HG02970 (cell line): ENCODE measurements around the gene ELK1.

Experiments used
- ATAC-seq: cut with Tn5 transposase; IDR thresholded peaks from one replicate; pipeline ENCODE4 v1.9.1; 2021; ENCODE audit warnings: mild to moderate bottlenecking, moderate library complexity, moderate number of reproducible peaks; ENCODE audit not compliant: unreplicated experiment, low FRiP score

The ELK1 gene

DNA sequence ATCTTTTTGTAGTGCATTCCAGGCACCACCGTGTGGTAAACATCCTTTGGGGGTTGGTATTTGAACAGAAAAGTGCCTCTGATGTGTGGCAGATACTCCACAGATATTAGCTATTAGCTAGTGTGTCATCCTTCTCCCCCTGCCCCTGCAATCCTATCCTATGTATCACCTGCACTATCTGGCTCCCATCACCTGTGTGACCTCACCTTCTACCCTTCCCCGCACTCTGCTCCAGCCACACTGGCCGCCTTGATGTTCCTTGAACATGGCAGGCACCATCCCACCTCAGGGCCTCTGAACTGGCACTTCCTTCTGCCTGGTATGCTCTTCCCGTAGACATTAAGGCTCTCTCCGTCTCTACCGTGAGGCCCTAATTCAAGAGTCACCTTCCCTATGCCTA lies 3.7 kb downstream of the ELK1 start:
- ATAC-seq = no peak

DNA sequence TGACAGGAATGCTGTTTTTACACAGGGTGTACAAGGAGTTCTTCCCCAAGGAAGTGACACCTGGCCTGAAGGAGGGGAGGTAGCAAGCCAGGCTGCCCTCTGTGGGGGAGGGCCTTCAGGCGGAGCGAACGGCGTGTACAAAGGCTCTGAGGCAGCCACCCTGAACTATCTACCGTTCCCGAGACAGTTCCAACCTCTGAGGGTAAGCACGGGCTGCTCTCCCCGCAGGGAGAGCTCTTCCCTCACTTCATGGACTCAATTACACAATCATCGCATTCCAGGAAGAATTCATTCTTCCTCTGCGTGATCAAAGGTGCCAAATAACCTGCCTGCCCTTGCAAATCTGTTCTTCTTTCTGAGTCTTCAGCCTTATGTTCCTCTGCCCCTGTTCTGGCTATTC lies 4.8 kb downstream of the ELK1 start:
- ATAC-seq = no peak

- ATAC-seq = no peak
Measured at GRCh38 chrX:47644557-47645091, 5.7 kb downstream of the ELK1 start.

DNA sequence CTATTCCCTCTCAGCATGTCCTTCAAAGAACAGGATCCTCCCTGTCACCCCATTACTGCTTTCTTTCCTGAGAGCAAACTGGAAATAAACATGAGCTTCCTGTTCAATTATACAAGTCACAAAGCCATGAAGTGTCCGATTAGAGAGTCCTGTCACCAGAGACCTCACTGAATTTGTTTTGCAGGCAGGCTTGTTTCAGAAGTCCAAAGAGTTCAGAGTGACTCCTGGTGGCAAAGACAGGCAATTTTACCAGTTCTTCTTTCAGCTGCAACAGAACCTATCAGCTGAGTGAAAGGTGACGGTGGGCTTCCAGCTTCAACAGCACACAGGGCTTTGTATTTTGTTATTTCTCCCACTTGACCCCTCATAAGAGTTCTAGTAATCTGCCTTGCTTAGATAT lies 6.4 kb downstream of the ELK1 start:
- no peak for ATAC-seq

GRCh38 chrX:47638816-47639215 lies 11.5 kb downstream of the ELK1 start:
- no peak for ATAC-seq

- ATAC-seq = no peak
Measured at GRCh38 chrX:47637546-47638195, 12.7 kb downstream of the ELK1 start.

DNA sequence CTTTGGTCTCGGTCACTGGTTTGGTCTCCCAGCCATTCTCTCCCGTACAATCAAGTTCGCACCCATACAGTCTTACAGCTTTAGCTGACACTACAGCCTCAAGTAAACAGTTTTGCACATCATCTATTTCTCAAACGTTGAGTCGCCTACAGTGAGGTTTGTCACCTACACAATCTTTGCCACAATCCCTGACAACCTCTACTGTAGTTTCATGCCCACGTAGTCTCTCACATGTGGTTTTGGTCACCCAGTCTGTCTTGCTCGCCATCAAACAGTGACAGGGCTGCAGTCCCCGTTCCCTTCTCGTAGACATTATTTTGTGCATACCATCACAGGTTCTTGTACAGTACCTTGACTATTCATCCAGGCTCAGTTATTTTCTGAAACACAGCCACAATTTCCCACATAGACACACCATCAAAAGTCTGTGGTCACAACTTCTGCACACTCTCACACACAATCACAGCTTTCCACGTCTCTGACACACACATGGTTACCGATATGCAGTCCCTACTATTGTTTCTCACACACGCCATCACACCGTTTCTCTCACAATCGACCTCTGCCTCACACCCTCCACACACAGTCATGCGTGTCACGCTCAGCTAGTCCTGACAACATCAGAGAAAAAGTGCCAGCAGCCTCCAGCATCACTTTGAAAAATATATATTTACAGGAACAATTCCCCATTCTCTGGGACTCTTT lies 15.3 kb downstream of the ELK1 start:
- no peak for ATAC-seq

DNA sequence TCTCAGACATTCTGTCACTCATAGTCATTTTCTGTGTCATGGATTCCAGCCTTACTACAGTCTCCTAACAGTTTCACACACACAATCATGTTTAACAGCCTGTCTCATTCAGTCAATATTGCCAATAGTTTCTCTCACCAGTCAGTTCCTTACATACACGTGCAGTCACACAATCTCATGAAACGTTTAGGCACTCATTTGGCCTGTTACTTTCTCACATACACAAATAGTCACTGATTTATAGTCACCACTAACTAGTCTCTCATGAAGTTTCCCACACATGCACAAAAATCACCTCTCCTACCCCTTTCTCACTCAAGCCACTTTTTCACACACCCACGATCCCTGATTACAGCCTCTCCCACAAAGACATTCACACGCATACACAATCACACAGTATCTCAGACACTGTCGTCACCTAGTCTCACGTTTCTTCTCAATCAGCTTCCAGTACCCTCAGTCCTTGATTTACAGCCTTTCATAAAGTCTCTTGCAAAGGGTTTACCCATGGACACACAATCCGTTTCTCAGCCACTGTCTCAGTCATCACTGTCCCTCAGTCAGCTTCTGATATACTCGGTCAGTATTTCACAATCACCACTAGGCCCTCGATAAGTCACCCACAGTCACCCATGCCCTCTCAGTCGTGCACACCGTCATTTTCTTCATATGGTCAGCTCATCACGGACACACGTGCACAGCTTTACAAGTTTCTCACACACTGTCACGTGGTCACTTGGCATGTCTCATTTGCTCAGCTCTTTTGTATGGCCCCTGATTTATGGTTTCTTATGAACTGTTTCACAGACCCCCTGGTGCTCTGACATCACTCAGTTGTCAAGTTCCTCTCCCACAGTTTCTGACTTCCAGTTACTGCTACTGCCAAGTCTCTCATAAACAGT lies 16.4 kb downstream of the ELK1 start:
- no peak for ATAC-seq

DNA sequence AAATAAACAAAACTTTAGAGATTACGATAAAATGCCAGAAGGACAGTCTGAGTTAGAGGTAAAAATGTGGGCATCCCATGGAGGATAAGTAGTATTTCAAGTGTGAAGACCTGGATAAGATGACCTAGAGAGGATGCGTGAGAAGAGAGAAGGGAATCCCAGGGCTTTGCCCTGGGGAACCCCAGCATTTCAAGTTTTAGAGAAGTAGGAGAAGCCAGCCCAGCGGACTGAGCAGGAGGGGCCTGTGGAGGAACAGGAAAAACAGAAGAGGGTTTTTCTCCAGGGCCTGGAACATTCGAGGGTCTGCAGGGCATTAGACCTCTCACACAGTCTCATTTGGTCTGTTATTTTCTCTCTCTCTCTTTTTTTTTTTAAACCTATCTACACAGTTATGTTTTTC lies 17.7 kb downstream of the ELK1 start:
- no peak for ATAC-seq

DNA sequence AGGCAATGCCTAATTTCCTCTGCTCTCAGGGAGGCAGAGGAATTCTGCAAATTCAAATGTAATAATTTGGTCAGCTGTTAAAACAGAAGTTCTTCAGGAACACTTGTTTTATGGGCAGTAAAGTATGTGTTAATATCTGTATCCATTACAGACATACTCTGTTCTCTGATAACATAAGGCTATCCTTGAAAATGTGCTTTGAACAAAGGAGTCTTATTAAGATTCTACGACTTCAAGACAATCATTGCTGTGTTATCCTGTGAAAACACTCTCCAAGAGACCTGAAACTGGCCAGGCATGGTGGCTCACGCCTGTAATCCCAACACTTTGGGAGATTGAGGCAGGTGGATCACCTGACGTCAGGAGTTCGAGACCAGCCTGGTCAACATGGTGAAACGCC lies 18.7 kb downstream of the ELK1 start:
- no peak for ATAC-seq

GRCh38 chrX:47629419-47630200 lies 20.8 kb downstream of the ELK1 start, which contains the start of gene CFP:
Gene CFP, minus strand, starts transcription at chrX:47629930. Its CDS starts 86 bp downstream, at chrX:47629844.
- no peak for ATAC-seq

DNA sequence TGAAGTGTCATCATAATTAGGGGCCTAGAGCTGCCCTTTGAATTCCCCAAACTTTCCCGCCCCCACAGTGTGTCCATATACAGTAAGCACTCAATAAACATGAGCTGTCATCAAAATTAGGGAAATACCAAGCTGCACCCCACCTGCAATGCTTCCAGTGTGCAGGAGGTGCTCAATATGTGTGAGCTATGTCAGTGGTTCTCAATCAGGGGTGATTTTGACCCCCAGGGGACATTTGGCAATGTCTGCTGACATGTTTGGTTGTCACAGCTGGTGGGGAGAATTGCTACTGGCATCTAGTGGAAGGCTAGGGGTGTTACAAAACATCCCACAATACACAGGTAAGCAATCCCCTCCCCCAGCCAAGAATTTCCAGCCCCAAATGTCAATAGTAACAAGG lies 21.4 kb downstream of the ELK1 start:
- no peak for ATAC-seq

DNA sequence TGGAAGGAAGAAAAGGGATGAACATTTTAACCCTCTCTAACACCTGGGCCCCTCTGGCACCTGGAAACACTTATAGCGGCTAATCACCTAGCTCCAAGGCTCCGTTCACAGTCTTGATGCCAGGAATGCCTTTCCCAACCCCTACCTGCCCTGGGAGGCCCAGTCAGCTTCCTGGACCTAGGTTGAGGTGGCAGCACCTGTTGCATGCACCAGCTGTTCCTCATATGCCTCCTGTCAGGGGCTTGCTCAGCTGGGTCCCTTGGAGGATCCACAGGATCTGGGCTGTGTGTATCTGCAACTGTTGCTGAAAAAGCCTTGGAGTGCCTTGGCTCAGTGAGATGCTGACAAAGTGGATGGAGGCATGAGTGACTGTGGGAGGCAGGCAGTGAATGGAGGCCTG lies 25.0 kb downstream of the ELK1 start:
- no peak for ATAC-seq

GRCh38 chrX:47623540-47624027 lies 26.8 kb downstream of the ELK1 start:
- ATAC-seq = no peak

- no peak for ATAC-seq
Measured at GRCh38 chrX:47621851-47622250, 28.5 kb downstream of the ELK1 start.

DNA sequence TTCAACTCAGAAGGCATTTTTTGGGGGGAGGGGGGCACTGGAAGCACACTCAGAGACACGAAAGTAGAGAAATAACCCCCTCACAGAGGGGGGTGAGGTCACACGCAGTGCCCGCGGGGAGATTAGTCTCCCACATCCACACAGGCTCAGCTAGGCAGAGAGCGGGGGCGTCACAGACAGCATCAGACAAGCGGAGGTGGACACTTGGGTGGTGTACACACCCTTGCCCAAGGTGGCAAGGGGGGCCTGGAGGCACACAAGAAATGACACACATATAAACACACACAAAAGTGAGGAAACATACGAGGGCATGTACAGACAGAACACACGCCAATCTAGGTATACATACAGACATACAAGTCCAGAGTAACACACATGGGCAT lies 30.1 kb downstream of the ELK1 start:
- ATAC-seq = no peak

- no peak for ATAC-seq
Measured at GRCh38 chrX:47619486-47620302, 30.7 kb downstream of the ELK1 start, which contains the start of gene SYN1. Gene SYN1, minus strand, starts transcription at chrX:47619857. Its CDS starts 129 bp downstream, at chrX:47619728.

- ATAC-seq = no peak
Measured at GRCh38 chrX:47618923-47619485, 31.4 kb downstream of the ELK1 start.

GRCh38 chrX:47614618-47615017 lies 35.7 kb downstream of the ELK1 start:
- no peak for ATAC-seq
